H9 (cell line): Measurements from ENCODE around the gene AJAP1. TPM values are rescaled to one million over a fixed set of nuclear protein-coding genes. Genes with fewer than 3 reads are reported as not detected.

Source experiments
- DNase-seq: peaks from one replicate; pipeline ENCODE4 v3.0.0-alpha.2; 2017
- H2AFZ ChIP-seq: one replicate; pipeline ENCODE4 v1.6.1; 2013; ENCODE audit warnings: mild to moderate bottlenecking, low read length, control low read depth, moderate library complexity
- H2AK5ac ChIP-seq: 2 replicates; pipeline ENCODE4 v1.6.1; 2013; ENCODE audit warnings: low read length, control low read depth, mixed read lengths; ENCODE audit not compliant: insufficient read length
- H2BK120ac ChIP-seq: one replicate; pipeline ENCODE4 v1.6.1; 2013; ENCODE audit warnings: low read depth, mild to moderate bottlenecking, low read length, control low read depth, inconsistent platforms; ENCODE audit not compliant: poor library complexity, severe bottlenecking
- H2BK12ac ChIP-seq: 2 replicates; pipeline ENCODE4 v1.6.1; 2013; ENCODE audit warnings: low read length, control low read depth, mixed read lengths, low read depth; ENCODE audit not compliant: insufficient read length
- H2BK15ac ChIP-seq: 2 replicates; pipeline ENCODE4 v1.6.1; 2013; ENCODE audit warnings: low read depth, low read length, control low read depth
- H2BK20ac ChIP-seq: one replicate; pipeline ENCODE4 v1.6.1; 2013; ENCODE audit warnings: low read depth, mild to moderate bottlenecking, low read length, control low read depth, inconsistent platforms; ENCODE audit not compliant: poor library complexity, severe bottlenecking
- H2BK5ac ChIP-seq: 2 replicates; pipeline ENCODE4 v1.6.1; 2013; ENCODE audit warnings: low read length, control low read depth, mixed read lengths; ENCODE audit not compliant: insufficient read length
- H3K14ac ChIP-seq: 2 replicates; pipeline ENCODE4 v1.6.1; 2013; ENCODE audit warnings: low read length, control low read depth; ENCODE audit not compliant: insufficient read depth
- H3K18ac ChIP-seq: 2 replicates; pipeline ENCODE4 v1.6.1; 2013; ENCODE audit warnings: low read depth, mild to moderate bottlenecking, mixed read lengths, low read length, control low read depth; ENCODE audit not compliant: insufficient read length
- H3K23ac ChIP-seq: 2 replicates; pipeline ENCODE4 v1.6.1; 2013; ENCODE audit warnings: low read length, control low read depth, mixed read lengths, low read depth; ENCODE audit not compliant: insufficient read length
- H3K23me2 ChIP-seq: 2 replicates; pipeline ENCODE4 v1.6.1; 2013; ENCODE audit warnings: low read depth, mild to moderate bottlenecking, mixed read lengths, low read length, control low read depth; ENCODE audit not compliant: insufficient read length, poor library complexity, severe bottlenecking
- H3K27ac ChIP-seq: 2 replicates; pipeline ENCODE4 v1.5.1; 2013; ENCODE audit warnings: low read length, control low read depth, mixed read lengths, low read depth; ENCODE audit not compliant: insufficient read length
- H3K27me3 ChIP-seq: 2 replicates; pipeline ENCODE4 v1.6.1; 2013; ENCODE audit warnings: low read length, control low read depth, inconsistent platforms; ENCODE audit not compliant: insufficient read depth
- H3K4ac ChIP-seq: 2 replicates; pipeline ENCODE4 v1.6.1; 2013; ENCODE audit warnings: low read depth, mild to moderate bottlenecking, control low read depth, inconsistent platforms, low read length, moderate library complexity
- H3K4me1 ChIP-seq: 2 replicates; pipeline ENCODE4 v1.6.1; 2013; ENCODE audit warnings: low read length, control low read depth, inconsistent platforms; ENCODE audit not compliant: insufficient read depth
- H3K4me2 ChIP-seq: 2 replicates; pipeline ENCODE4 v1.6.1; 2013; ENCODE audit warnings: low read length, control low read depth, mixed read lengths; ENCODE audit not compliant: insufficient read length, insufficient read depth
- H3K56ac ChIP-seq: 2 replicates; pipeline ENCODE4 v1.6.1; 2013; ENCODE audit warnings: low read depth, mild to moderate bottlenecking, mixed read lengths, low read length, control low read depth; ENCODE audit not compliant: insufficient read length
- H3K79me1 ChIP-seq: 2 replicates; pipeline ENCODE4 v1.6.1; 2013; ENCODE audit warnings: low read depth, mild to moderate bottlenecking, moderate library complexity, low read length, control low read depth, inconsistent platforms; ENCODE audit not compliant: insufficient read depth, poor library complexity, severe bottlenecking
- H3K79me2 ChIP-seq: 2 replicates; pipeline ENCODE4 v1.6.1; 2013; ENCODE audit warnings: low read length, control low read depth, inconsistent platforms; ENCODE audit not compliant: insufficient read depth
- H3K9ac ChIP-seq: 2 replicates; pipeline ENCODE4 v1.6.1; 2013; ENCODE audit warnings: low read length, control low read depth, mixed read lengths; ENCODE audit not compliant: insufficient read length; ENCODE audit errors: extremely low read depth
- H3K9me3 ChIP-seq: one replicate; pipeline ENCODE4 v1.6.1; 2013; ENCODE audit warnings: low read depth, low read length, inconsistent platforms; ENCODE audit not compliant: control insufficient read depth
- H3T11ph ChIP-seq: one replicate; pipeline ENCODE4 v1.6.1; 2013; ENCODE audit warnings: mild to moderate bottlenecking, low read length, control low read depth, inconsistent platforms
- H4K20me1 ChIP-seq: one replicate; pipeline ENCODE4 v1.6.1; 2013; ENCODE audit not compliant: control insufficient read depth, insufficient read length, insufficient read depth
- H4K5ac ChIP-seq: 2 replicates; pipeline ENCODE4 v1.6.1; 2013; ENCODE audit warnings: low read depth, mild to moderate bottlenecking, mixed read lengths, low read length, control low read depth; ENCODE audit not compliant: insufficient read length
- H4K8ac ChIP-seq: replicated peaks from 2 replicates; pipeline ENCODE4 v1.6.1; 2013; ENCODE audit warnings: low read length, control low read depth, mixed read lengths, low read depth; ENCODE audit not compliant: insufficient read length
- H4K91ac ChIP-seq: 2 replicates; pipeline ENCODE4 v1.6.1; 2013; ENCODE audit warnings: low read depth, mild to moderate bottlenecking, moderate library complexity, mixed read lengths, low read length, control low read depth; ENCODE audit not compliant: insufficient read length
- H3K27ac Mint-ChIP-seq, 3 experiments: 2 replicates in 2 of 3; 3 replicates in 1 of 3; pipeline ENCODE4 v1.8.0; 2020 to 2021; ENCODE audit warnings: mixed read lengths in 3 of 3, mild to moderate bottlenecking in 1 of 3, moderate library complexity in 1 of 3
- H3K27me3 Mint-ChIP-seq: 2 replicates; pipeline ENCODE4 v1.8.0; 2021; ENCODE audit warnings: low read depth, mild to moderate bottlenecking, moderate library complexity, mixed read lengths
- H3K36me3 Mint-ChIP-seq, 3 experiments: 2 replicates in 2 of 3; 3 replicates in 1 of 3; pipeline ENCODE4 v1.8.0; 2020 to 2021; ENCODE audit warnings: low read depth in 3 of 3, mixed read lengths in 3 of 3; ENCODE audit not compliant: insufficient read depth in 1 of 3
- H3K4me1 Mint-ChIP-seq, 2 experiments: 2 replicates each; pipeline ENCODE4 v1.8.0; 2020; ENCODE audit warnings: mixed read lengths in 2 of 2
- H3K4me3 Mint-ChIP-seq, 2 experiments: 2 replicates in 1 of 2; 3 replicates in 1 of 2; pipeline ENCODE4 v1.8.0; 2020 to 2021; ENCODE audit warnings: mild to moderate bottlenecking in 2 of 2, mixed read lengths in 2 of 2, moderate library complexity in 1 of 2
- H3K9me3 Mint-ChIP-seq, 2 experiments: 2 replicates in 1 of 2; 3 replicates in 1 of 2; pipeline ENCODE4 v1.8.0; 2020; ENCODE audit warnings: mild to moderate bottlenecking in 2 of 2, mixed read lengths in 2 of 2, moderate library complexity in 1 of 2
- CTCF ChIP-seq: fragments of 200-600 bp; sonication (generic); conservative IDR thresholded peaks from 3 replicates; pipeline ENCODE4 v1.8.0; 2021; ENCODE audit warnings: antibody characterized with exemption, mild to moderate bottlenecking
- WGBS: extraction: QIAGEN DNeasy Blood & Tissue Kit; methylation state at CpG from one replicate; pipeline ENCODE4 v1.1.7; 2013; ENCODE audit warnings: missing lambda C conversion rate, low lambda C conversion rate, mixed read lengths; ENCODE audit not compliant: insufficient read length; ENCODE audit errors: extremely low coverage; 5-methylcytosine and 5-hydroxymethylcytosine counted together
- total RNA-seq: library from RNA; stranded (reverse); gene quantifications from 2 replicates; pipeline ENCODE4 v1.2.1, GENCODE V29; 2021

The AJAP1 gene
- total RNA-seq, 1 experiment from 2014 or later, result 8.6 TPM

GRCh38 chr1:4676253-4676652 lies 21.8 kb downstream of the AJAP1 start:
- Histone ChIP-seq H3T11ph (no peak overlapping the region), H3K9me3 (peaks cover 15% of the 10 kb centered on the region), H3K27ac (no peak overlapping the region), H3K4me2 (no peak overlapping the region), H2AFZ (no peak overlapping the region), H4K8ac (no peak overlapping the region), H3K79me2 (no peaks in the 10 kb centered on the region), H4K20me1 (no peaks in the 10 kb centered on the region), H2BK12ac (no peak overlapping the region), H3K23me2 (no peaks in the 10 kb centered on the region), H3K14ac (no peak overlapping the region), H2BK15ac (no peak overlapping the region), H3K27me3 (no peaks in the 10 kb centered on the region), H3K56ac (no peak overlapping the region), H2BK20ac (no peak overlapping the region), H2BK5ac (no peak overlapping the region), H3K79me1 (no peaks in the 10 kb centered on the region), H3K9ac (no peak overlapping the region), H3K4ac (no peak overlapping the region), H2AK5ac (no peak overlapping the region), H2BK120ac (no peak overlapping the region), H3K18ac (no peak overlapping the region), H4K5ac (no peak overlapping the region), H3K23ac (no peak overlapping the region), H4K91ac (no peak overlapping the region), H3K4me1 (no peaks in the 10 kb centered on the region)
- Mint-ChIP-seq H3K9me3 (peaks cover 24 to 26% of the 10 kb centered on the region in 2 experiments), H3K27ac (no peak overlapping the region), H3K4me3 (no peak overlapping the region), H3K4me1 (0 out of 4 replicates have a peak, but pooled peaks cover 0 to 3% of the 10 kb centered on the region in 2 experiments), H3K36me3 (peaks cover 11 to 26% (median 24%) of the 10 kb centered on the region in 3 experiments), H3K27me3 (peaks cover 4% of the 10 kb centered on the region)
- no CpG with 5 or more reads among the region's 9 CpGs for WGBS
- TF ChIP-seq CTCF, result no peak
- DNase-seq, result no peak
